HCT116 (cell line): ENCODE data around the gene RNF114. TPM values are rescaled to one million over a fixed set of nuclear protein-coding genes. Genes with fewer than 3 reads are reported as not detected.

Experiments
- ATAC-seq: fragments of 200-7000 bp; cut with Tn5 transposase; 2 replicates; pipeline ENCODE4 v1.9.1; 2020; ENCODE audit warnings: mild to moderate bottlenecking, moderate library complexity
- BruUV-seq: library from RNA; stranded (reverse); fragments of 400-500 nt; replicated peaks from 2 replicates; lab custom pipeline; 2021; lab: Mats Ljungman, UMichigan
- CTCF ChIA-PET: fragments of 300-600 bp; sonication (Branson Sonifier 250); formaldehyde crosslinking; loops from one replicate; lab custom pipeline; 2021; ENCODE audit warnings: antibody characterized with exemption; lab: Charles Lee
- POLR2A ChIA-PET: fragments of 300-600, 350-600 bp; sonication (Branson Sonifier 250); formaldehyde crosslinking; loops from one replicate; lab custom pipeline; 2021; ENCODE audit warnings: antibody characterized with exemption; lab: Charles Lee
- RAD21 ChIA-PET, 2 experiments: fragments of 300-600 bp; sonication (Branson Sonifier 250); formaldehyde crosslinking; loops; one replicate each; lab custom pipeline; 2023; ENCODE audit warnings: low total read pairs in 2 of 2; ENCODE audit not compliant: uncharacterized antibody in 2 of 2, unreplicated experiment in 2 of 2, low non-redundant PET in 1 of 2; lab: Charles Lee
- DNase-seq: peaks from one replicate; pipeline ENCODE4 v3.0.0-alpha.2; 2010; ENCODE audit warnings: low read depth, low spot score
- H2AFZ ChIP-seq: fragments of 200-600 bp; shearing (Covaris generic), sonication (generic); 2 replicates; pipeline ENCODE4 v1.6.1; 2017; ENCODE audit warnings: low read depth, mixed run types, mixed read lengths, antibody characterized with exemption, low read length; ENCODE audit not compliant: poor library complexity, severe bottlenecking
- H3K27ac ChIP-seq: 2 replicates; pipeline ENCODE4 v1.5.1; 2012; ENCODE audit warnings: low read depth, low read length
- H3K27me3 ChIP-seq: fragments of 200-600 bp; sonication (generic); 2 replicates; pipeline ENCODE4 v1.6.1; 2016; ENCODE audit warnings: mixed run types, low read length, mixed read lengths; ENCODE audit not compliant: insufficient read depth
- H3K36me3 ChIP-seq, 2 experiments: fragments of 200-500 bp in 1 of 2; fragments of 200-600 bp in 1 of 2; sonication (Bioruptor generic) in 1 of 2; sonication (generic) in 1 of 2; 2 replicates each; pipeline versions ENCODE4 v1.5.1 to v1.6.1; 2014 to 2016; ENCODE audit warnings: low read length in 2 of 2, inconsistent platforms in 1 of 2, mixed read lengths in 1 of 2, mixed run types in 1 of 2; ENCODE audit not compliant: insufficient read depth in 2 of 2, control insufficient read depth in 1 of 2
- H3K4me1 ChIP-seq, 2 experiments: fragments of 200-600 bp in 1 of 2; sonication (generic) in 1 of 2; 2 replicates each; pipeline versions ENCODE4 v1.5.1 to v1.6.1; 2012 to 2017; ENCODE audit warnings: low read length in 2 of 2, inconsistent platforms in 1 of 2, mild to moderate bottlenecking in 1 of 2, mixed read lengths in 1 of 2, mixed run types in 1 of 2, moderate library complexity in 1 of 2; ENCODE audit not compliant: insufficient read depth in 2 of 2, control insufficient read depth in 1 of 2
- H3K4me2 ChIP-seq: fragments of 200-600 bp; sonication (generic); 2 replicates; pipeline ENCODE4 v1.6.1; 2017; ENCODE audit warnings: mixed run types, low read length, mixed read lengths
- H3K4me3 ChIP-seq, 2 experiments: fragments of 200-600 bp in 1 of 2; sonication (generic) in 1 of 2; replicated peaks in 1 of 2; 2 replicates each; pipeline ENCODE4 v1.5.1; 2011 to 2016; ENCODE audit warnings: low read length in 2 of 2, control low read depth in 1 of 2, low read depth in 1 of 2, mild to moderate bottlenecking in 1 of 2, mixed read lengths in 1 of 2, mixed run types in 1 of 2
- H3K79me2 ChIP-seq: fragments of 200-600 bp; sonication (generic); 2 replicates; pipeline ENCODE4 v1.6.1; 2017; ENCODE audit warnings: mild to moderate bottlenecking, mixed run types, low read length, moderate library complexity, mixed read lengths; ENCODE audit not compliant: insufficient read depth
- H3K9ac ChIP-seq: fragments of 200-600 bp; sonication (generic); 2 replicates; pipeline ENCODE4 v1.6.1; 2016; ENCODE audit warnings: low read length, mixed read lengths
- H3K9me2 ChIP-seq: fragments of 200-600 bp; sonication (generic), shearing (Covaris generic); 2 replicates; pipeline ENCODE4 v1.6.1; 2017; ENCODE audit warnings: mixed run types, mild to moderate bottlenecking, moderate library complexity; ENCODE audit not compliant: insufficient read depth
- H3K9me3 ChIP-seq, 2 experiments: fragments of 200-500 bp in 1 of 2; fragments of 200-600 bp in 1 of 2; sonication (Bioruptor generic) in 1 of 2; sonication (generic) in 1 of 2; 2 replicates each; pipeline ENCODE4 v1.6.1; 2014 to 2017; ENCODE audit warnings: low read length in 2 of 2, mixed read lengths in 2 of 2, inconsistent platforms in 1 of 2, low read depth in 1 of 2, mild to moderate bottlenecking in 1 of 2, mixed run types in 1 of 2, moderate library complexity in 1 of 2; ENCODE audit not compliant: control insufficient read depth in 1 of 2, insufficient read depth in 1 of 2
- H4K20me1 ChIP-seq: fragments of 200-600 bp; sonication (generic), shearing (Covaris generic); 2 replicates; pipeline ENCODE4 v1.6.1; 2017; ENCODE audit warnings: mixed run types, mild to moderate bottlenecking, moderate library complexity; ENCODE audit not compliant: insufficient read depth
- CBX3 ChIP-seq: IDR thresholded peaks from 2 replicates; pipeline ENCODE4 v1.6.1; 2012; ENCODE audit warnings: low read depth
- EGR1 ChIP-seq: IDR thresholded peaks from 2 replicates; pipeline ENCODE4 v1.6.1; 2012; ENCODE audit warnings: low read depth
- ELF1 ChIP-seq: IDR thresholded peaks from 2 replicates; pipeline ENCODE4 v1.6.1; 2012; ENCODE audit warnings: low read depth, borderline replicate concordance
- EZH2phosphoT487 ChIP-seq: fragments of 200-600 bp; IDR thresholded peaks from 2 replicates; pipeline ENCODE4 v1.6.1; 2018; ENCODE audit warnings: antibody characterized with exemption, borderline replicate concordance
- JUND ChIP-seq: IDR thresholded peaks from 2 replicates; pipeline ENCODE4 v1.6.1; 2012
- POLR2A ChIP-seq: IDR thresholded peaks from 2 replicates; pipeline ENCODE4 v1.7.0; 2011; ENCODE audit warnings: borderline replicate concordance; ENCODE audit not compliant: insufficient read depth, insufficient read length; ENCODE audit errors: extremely low read depth
- POLR2AphosphoS5 ChIP-seq: IDR thresholded peaks from 2 replicates; pipeline ENCODE4 v1.6.1; 2011; ENCODE audit warnings: mild to moderate bottlenecking, low read depth, low read length, moderate library complexity
- RAD21 ChIP-seq: IDR thresholded peaks from 2 replicates; pipeline ENCODE4 v1.6.1; 2012; ENCODE audit warnings: low read depth, mild to moderate bottlenecking
- SP1 ChIP-seq: IDR thresholded peaks from 2 replicates; pipeline ENCODE4 v1.6.1; 2012; ENCODE audit warnings: low read depth
- SRF ChIP-seq: IDR thresholded peaks from 2 replicates; pipeline ENCODE4 v1.6.1; 2012; ENCODE audit warnings: low read depth
- TCF7L2 ChIP-seq: IDR thresholded peaks from 2 replicates; pipeline ENCODE4 v1.7.0; 2011; ENCODE audit warnings: borderline replicate concordance, inconsistent platforms; ENCODE audit not compliant: insufficient read depth, insufficient read length; ENCODE audit errors: extremely low read depth
- YY1 ChIP-seq: IDR thresholded peaks from 2 replicates; pipeline ENCODE4 v1.6.1; 2011; ENCODE audit warnings: low read length, low read depth, moderate library complexity, mild to moderate bottlenecking; ENCODE audit not compliant: insufficient replicate concordance; ENCODE audit errors: extremely low read depth
- ZFX ChIP-seq: fragments of 450-650 bp; IDR thresholded peaks from 2 replicates; pipeline ENCODE4 v1.6.1; 2017
- ZNF274 ChIP-seq: fragments of 200-500 bp; sonication (Bioruptor generic); IDR thresholded peaks from 2 replicates; pipeline ENCODE4 v1.6.1; 2014; ENCODE audit warnings: mild to moderate bottlenecking, low read depth, low read length, inconsistent platforms
- intact Hi-C: fragments of 100-400 bp; cut with micrococcal nuclease; formaldehyde crosslinking; loops from 2 replicates; pipeline ENCODE4 v1.10.0; 2022
- total RNA-seq: library from RNA; stranded (reverse); gene quantifications from one replicate; pipeline ENCODE4 v1.2.1, GENCODE V29; 2021; ENCODE audit not compliant: unreplicated experiment
- TF ChIP-seq, protein P1 (sequence below): IDR thresholded peaks from 2 replicates; pipeline ENCODE4 v1.6.1; 2012
- TF ChIP-seq, protein P2 (sequence below): IDR thresholded peaks from 2 replicates; pipeline ENCODE4 v1.6.1; 2011; ENCODE audit warnings: mild to moderate bottlenecking, low read length, moderate library complexity; ENCODE audit not compliant: insufficient replicate concordance; ENCODE audit errors: extremely low read depth

RNF114 gene
- total RNA-seq, 1 experiment from 2014 or later: 66.8 TPM

DNA sequence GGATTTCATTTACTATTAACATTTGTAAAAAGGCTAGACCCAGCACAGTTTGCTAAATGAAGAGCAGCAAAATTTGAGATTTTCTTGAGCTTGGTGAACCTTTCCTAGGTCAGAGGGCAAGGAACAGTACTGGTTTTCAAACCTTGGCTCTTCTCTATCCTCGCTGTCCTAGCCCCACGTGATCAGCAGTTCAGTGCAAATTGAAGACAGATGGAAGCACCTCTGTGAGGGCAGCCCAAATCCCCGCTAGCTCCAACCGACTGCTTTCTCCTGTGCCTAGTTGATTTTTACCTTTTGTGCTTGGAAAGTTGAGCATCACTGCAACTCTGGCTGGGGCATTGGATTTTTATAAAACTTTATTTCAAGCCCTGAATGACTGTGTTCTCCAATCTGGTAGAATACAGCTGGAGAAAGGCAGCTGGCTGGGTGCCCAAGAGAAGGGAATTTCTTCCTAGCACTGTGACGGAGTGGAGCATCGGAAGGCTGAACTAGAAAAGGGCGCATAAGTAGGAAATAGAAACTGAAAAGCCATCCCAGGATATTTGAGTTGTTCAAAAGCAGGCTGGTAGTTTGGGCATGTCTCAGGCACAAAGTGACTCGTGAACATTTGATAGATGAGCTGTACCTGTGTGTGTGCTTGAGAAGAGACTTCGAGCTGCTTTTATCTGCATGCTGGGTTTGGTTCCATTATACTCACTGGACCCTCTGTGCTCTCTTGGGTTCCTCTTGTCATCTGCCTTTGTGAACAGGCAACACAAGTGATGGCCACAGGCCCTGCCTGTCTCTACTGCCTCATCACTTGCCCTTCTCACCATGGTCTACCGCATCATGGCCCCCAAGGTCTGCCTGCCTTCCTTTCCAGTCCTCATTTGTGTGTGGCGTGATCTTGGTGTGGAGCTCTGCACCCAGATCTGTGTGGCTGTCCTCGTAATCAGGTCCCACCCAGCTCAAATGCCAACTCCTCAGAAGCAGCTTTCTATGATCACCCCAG lies 2.3 kb downstream of the RNF114 start:
- H3K4me2 ChIP-seq: peak overlapping the region; percentile 75
- H3K9ac ChIP-seq: peak overlapping the region; percentile 97; the same call in 1 of the 2 replicates
- H3K79me2 ChIP-seq: peaks cover 71% of the 10 kb centered on the region
- H2AFZ ChIP-seq: no peak overlapping the region
- no peaks in the 10 kb centered on the region for H3K9me2 ChIP-seq
- H3K9me3 ChIP-seq: no peaks in the 10 kb centered on the region
- POLR2A ChIA-PET: no interaction called here
- no peak for TF ChIP-seq POLR2A
- TF ChIP-seq, protein P1, sequence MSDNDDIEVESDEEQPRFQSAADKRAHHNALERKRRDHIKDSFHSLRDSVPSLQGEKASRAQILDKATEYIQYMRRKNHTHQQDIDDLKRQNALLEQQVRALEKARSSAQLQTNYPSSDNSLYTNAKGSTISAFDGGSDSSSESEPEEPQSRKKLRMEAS: no peak
- TF ChIP-seq CBX3: no peak
- TF ChIP-seq RAD21: no peak
- TF ChIP-seq EZH2phosphoT487: no peak
- no peak for TF ChIP-seq ELF1
- TF ChIP-seq JUND: no peak
- TF ChIP-seq ZNF274: no peak
- TF ChIP-seq TCF7L2: no peak
- no peak for TF ChIP-seq SRF
- no peak for TF ChIP-seq SP1
- no peak for TF ChIP-seq POLR2AphosphoS5
- no peak for TF ChIP-seq ZFX
- TF ChIP-seq, protein P2, sequence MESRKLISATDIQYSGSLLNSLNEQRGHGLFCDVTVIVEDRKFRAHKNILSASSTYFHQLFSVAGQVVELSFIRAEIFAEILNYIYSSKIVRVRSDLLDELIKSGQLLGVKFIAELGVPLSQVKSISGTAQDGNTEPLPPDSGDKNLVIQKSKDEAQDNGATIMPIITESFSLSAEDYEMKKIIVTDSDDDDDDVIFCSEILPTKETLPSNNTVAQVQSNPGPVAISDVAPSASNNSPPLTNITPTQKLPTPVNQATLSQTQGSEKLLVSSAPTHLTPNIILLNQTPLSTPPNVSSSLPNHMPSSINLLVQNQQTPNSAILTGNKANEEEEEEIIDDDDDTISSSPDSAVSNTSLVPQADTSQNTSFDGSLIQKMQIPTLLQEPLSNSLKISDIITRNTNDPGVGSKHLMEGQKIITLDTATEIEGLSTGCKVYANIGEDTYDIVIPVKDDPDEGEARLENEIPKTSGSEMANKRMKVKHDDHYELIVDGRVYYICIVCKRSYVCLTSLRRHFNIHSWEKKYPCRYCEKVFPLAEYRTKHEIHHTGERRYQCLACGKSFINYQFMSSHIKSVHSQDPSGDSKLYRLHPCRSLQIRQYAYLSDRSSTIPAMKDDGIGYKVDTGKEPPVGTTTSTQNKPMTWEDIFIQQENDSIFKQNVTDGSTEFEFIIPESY: no peak
- TF ChIP-seq EGR1: no peak
- no peak for TF ChIP-seq YY1
- no peaks in the 10 kb centered on the region for H4K20me1 ChIP-seq
- H3K4me1 ChIP-seq: peaks cover 18 to 27% of the 10 kb centered on the region in 2 experiments
- intact Hi-C loops: no loop called here
- no peaks in the 10 kb centered on the region for H3K27me3 ChIP-seq
- CTCF ChIA-PET: interaction anchor here (0.9 to 2.4 kb wide), 3 partner anchors 19 to 133 kb away, joined by 3 to 6 read pairs (median 4); no protein-coding TSS in a partner anchor
- H3K4me3 ChIP-seq: no peak overlapping the region; a peak in 2 of 4 replicates
- no TSS peak for BruUV-seq
- H3K27ac ChIP-seq: no peak overlapping the region
- H3K36me3 ChIP-seq: peaks cover 17 to 19% of the 10 kb centered on the region in 2 experiments
- no peak for ATAC-seq
- RAD21 ChIA-PET: no interaction called here
- DNase-seq: no peak
